ENCODE data around the gene PAGE4.

Gene PAGE4

GRCh38 chrX:49877397-49878101 lies 48.4 kb downstream of the PAGE4 start:
- no peak for DNase-seq

- no peak for DNase-seq
These were observed 49.2 kb downstream of the PAGE4 start for GRCh38 chrX:49878128-49878833.

- peak; percentile 64 for DNase-seq
These were observed 49.9 kb downstream of the PAGE4 start, which contains the start of gene USP27X for GRCh38 chrX:49878834-49879655. USP27X (plus strand) TSS chrX:49879484; CDS start chrX:49880308, 824 bp downstream.

GRCh38 chrX:49879656-49880277 lies 50.7 kb downstream of the PAGE4 start:
- peak; percentile 20 for DNase-seq

GRCh38 chrX:49880668-49881067 lies 51.6 kb downstream of the PAGE4 start:
- no peak for DNase-seq

Measured in NCI-H510A treated with DMSO at 0.1 percent for 48 hours (cell line).